Heart left ventricle (tissue), 16 donors: Measurements from ENCODE around the gene LCMT1. TPM values are rescaled to one million over a fixed set of nuclear protein-coding genes. Genes with fewer than 3 reads are reported as not detected.

Source experiments
- ATAC-seq, 4 donors: fragments of 200-7000 bp; cut with Tn5 transposase; one replicate each; pipeline ENCODE4 v1.9.1; 2020 to 2022; ENCODE audit warnings: moderate library complexity in 4 of 4, mild to moderate bottlenecking in 3 of 4, moderate number of reproducible peaks in 1 of 4
- DNase-seq, 5 donors: peaks; one replicate each; pipeline ENCODE4 v3.0.0-alpha.2; 2020
- H3K27ac ChIP-seq, 12 donors: fragments of 200-600 bp; sonication (generic) in 4 of 12; one replicate each; pipeline versions ENCODE4 v1.5.0 to v1.8.0; 2016 to 2022; ENCODE audit warnings: mild to moderate bottlenecking in 2 of 12
- H3K27me3 ChIP-seq, 9 donors: fragments of 200-600 bp; sonication (generic) in 2 of 9; one replicate each; pipeline versions ENCODE4 v1.5.1 to v1.8.0; 2016 to 2022; ENCODE audit warnings: mild to moderate bottlenecking in 3 of 9
- H3K36me3 ChIP-seq, 9 donors: fragments of 200-600 bp; sonication (generic) in 2 of 9; one replicate each; pipeline versions ENCODE4 v1.5.0 to v1.8.0; 2018 to 2022; ENCODE audit warnings: mild to moderate bottlenecking in 2 of 9
- H3K4me1 ChIP-seq, 12 donors: fragments of 200-600 bp; sonication (generic) in 4 of 12; one replicate each; pipeline versions ENCODE4 v1.5.0 to v1.8.0; 2016 to 2022; ENCODE audit warnings: mild to moderate bottlenecking in 3 of 12
- H3K4me3 ChIP-seq, 12 donors: fragments of 200-600 bp; sonication (generic) in 4 of 12; one replicate each; pipeline versions ENCODE4 v1.5.0 to v1.8.0; 2017 to 2022; ENCODE audit warnings: mild to moderate bottlenecking in 9 of 12, moderate library complexity in 4 of 12
- H3K9me3 ChIP-seq, 12 donors: fragments of 200-600 bp; sonication (generic) in 4 of 12; one replicate each; pipeline versions ENCODE4 v1.5.0 to v1.8.0; 2016 to 2022; ENCODE audit warnings: mild to moderate bottlenecking in 1 of 12
- POLR2A ChIP-seq, 2 donors: fragments of 450-650 bp; IDR thresholded peaks; one replicate each; pipeline ENCODE4 v1.6.1; 2017; ENCODE audit warnings: antibody characterized with exemption in 2 of 2, mild to moderate bottlenecking in 2 of 2, moderate library complexity in 2 of 2
- WGBS, 4 donors: extraction: QIAGEN DNeasy Blood & Tissue Kit in 2 of 4; methylation state at CpG; one replicate each; pipeline versions ENCODE4 v1.1.5 to v1.1.7; 2013 to 2018; 5-methylcytosine and 5-hydroxymethylcytosine counted together
- intact Hi-C, 10 donors: fragments of 100-400 bp; cut with DNase I; formaldehyde crosslinking; loops; one replicate each; pipeline versions ENCODE4 v1.11.1 to v1.14.2; 2022
- polyA plus RNA-seq, 2 donors: library from polyadenylated mRNA; stranded (reverse); fragments of 200-250 nt; gene quantifications; one replicate each; pipeline ENCODE4 v1.2.3, GENCODE V29; 2013
- total RNA-seq, 9 donors: library from RNA; depleted of rRNA in 2 of 9; stranded (reverse); fragments of >200 nt in 2 of 9; fragmentation: NEBNext Ultra II Directional in 3 of 9; extraction: Animal tissue kit (Norgen Biotek cat#: 25700) in 3 of 9; gene quantifications; one replicate each; pipeline versions ENCODE4 v1.1.0 to v1.2.4, GENCODE V29; 2016 to 2023
- TF ChIP-seq, protein P1 (sequence below), 12 donors: fragments of 200-600 bp; sonication (generic) in 4 of 12; IDR thresholded peaks; one replicate each; pipeline versions ENCODE4 v1.5.0 to v1.8.0; 2018 to 2022; ENCODE audit warnings: antibody characterized with exemption in 12 of 12, mild to moderate bottlenecking in 5 of 12
- donor health status: ischemic (EF 13 %, LVEDD 7.1; RV severe dilation, severe dysfunction).
- donor health status: healthy with polysubstance abuse.
- donor health status: DM: no; HTN: yes; CAD: no.
- donor health status: DM: no; HTN: no; CAD: no.
- donor health status: ischemic (EF 25% LVEDD 6.9; RV normal size, moderate dysfunction).
- donor health status: ischemic (EF 25% LVEDD 5.7; RV mildly dilated, moderate dysfunction).
- donor health status: healthy.
- donor health status: DM: yes; HTN: yes; CAD: no.
- donor health status: ischemic (EF 35%, LVEDD 5.7; RV mildly dilated, moderate dysfunction).
- donor health status: nonischemic (EF 11% LVEDD 7.7; RV severe dilation, severe dysfunction).
- donor health status: DM: yes; HTN: yes; CAD: no.
- donor health status: PGD.
- donor health status: ischemic (EF 29% LVEDD 5.4; RV normal size, mild dysfunction).
- donor health status: nonischemic (EF 23%, LVEDD 6.1; RV moderate dilation, normal function).

The LCMT1 gene
- total and polyA plus RNA-seq, 11 donors: 33.6 to 50.0 (median 39.6) TPM

DNA sequence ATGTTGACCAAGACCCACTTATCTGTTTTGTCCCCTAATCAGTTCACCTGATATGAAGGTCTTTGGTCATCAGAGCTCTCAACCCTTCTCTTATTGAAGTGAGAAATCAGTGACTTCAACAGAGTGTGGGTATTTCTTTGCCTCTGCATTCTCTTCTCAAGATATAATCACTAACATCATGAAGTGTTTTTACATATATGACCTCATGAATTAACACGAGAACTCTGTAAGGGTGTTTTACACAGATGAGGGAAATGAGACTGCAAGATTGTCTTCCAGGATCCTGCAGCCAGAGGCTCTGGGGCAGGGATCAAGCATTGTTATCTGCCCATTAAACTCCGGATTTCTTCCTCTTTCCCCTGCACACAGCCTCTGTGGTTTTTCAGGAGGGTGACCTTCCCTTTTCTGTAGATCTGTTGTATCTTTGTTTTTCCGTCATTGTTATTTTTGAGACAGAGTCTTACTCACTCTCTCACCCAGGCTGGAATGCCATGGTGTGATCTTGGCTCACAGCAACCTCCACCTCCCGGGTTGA is 22.7 kb downstream of the LCMT1 start:
- intact Hi-C loops: loop anchor here in 1 of 10 donors (10.0 kb wide), 1 partner anchor 91 kb away; no protein-coding TSS in a partner anchor
- no peak for ATAC-seq
- 84 to 89% (median 88%) methylated on average over 4 of the region's 4 CpGs for WGBS, 4 donors

DNA sequence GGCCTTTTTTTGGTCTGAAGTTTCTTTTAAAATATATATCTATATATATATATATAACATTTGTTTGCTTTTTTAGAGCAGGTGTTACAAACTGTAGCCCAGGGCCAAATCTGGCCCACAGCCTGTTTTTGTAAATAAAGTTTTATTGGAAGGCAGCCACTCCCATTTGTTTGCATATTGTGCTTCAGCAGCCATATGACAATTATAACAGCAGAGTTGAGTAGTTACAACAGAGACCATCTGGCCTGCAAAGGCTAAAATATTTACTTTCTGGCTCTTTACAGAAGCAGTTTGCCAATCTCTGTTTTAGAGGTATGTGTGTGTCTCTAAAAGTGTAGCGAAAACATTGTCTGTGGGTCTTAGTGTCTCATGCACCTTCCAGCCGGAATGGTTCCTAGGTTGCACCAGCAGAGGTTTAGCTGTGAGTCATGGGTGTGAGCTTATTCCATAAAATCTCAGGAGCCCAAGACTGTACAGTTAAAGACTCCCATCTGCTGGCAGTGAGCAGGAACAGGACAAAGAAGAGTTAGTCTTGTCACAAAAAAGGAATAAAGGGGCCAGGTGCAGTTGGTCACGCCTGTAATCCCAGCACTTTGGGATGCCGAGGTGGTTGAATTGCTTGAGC is 23.8 kb downstream of the LCMT1 start:
- intact Hi-C loops: loop anchor here in 1 of 10 donors (10.0 kb wide), 1 partner anchor 89 kb away; no protein-coding TSS in a partner anchor

More for the DNA sequence above, 22.7 kb downstream of the LCMT1 start:
- no peaks in the 10 kb centered on the region for H3K27me3 ChIP-seq
- DNase-seq: no peak
- TF ChIP-seq, protein P1, sequence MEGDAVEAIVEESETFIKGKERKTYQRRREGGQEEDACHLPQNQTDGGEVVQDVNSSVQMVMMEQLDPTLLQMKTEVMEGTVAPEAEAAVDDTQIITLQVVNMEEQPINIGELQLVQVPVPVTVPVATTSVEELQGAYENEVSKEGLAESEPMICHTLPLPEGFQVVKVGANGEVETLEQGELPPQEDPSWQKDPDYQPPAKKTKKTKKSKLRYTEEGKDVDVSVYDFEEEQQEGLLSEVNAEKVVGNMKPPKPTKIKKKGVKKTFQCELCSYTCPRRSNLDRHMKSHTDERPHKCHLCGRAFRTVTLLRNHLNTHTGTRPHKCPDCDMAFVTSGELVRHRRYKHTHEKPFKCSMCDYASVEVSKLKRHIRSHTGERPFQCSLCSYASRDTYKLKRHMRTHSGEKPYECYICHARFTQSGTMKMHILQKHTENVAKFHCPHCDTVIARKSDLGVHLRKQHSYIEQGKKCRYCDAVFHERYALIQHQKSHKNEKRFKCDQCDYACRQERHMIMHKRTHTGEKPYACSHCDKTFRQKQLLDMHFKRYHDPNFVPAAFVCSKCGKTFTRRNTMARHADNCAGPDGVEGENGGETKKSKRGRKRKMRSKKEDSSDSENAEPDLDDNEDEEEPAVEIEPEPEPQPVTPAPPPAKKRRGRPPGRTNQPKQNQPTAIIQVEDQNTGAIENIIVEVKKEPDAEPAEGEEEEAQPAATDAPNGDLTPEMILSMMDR (IDR thresholded peaks at IDR 0.05): no peak
- no peak for TF ChIP-seq POLR2A (IDR thresholded peaks at IDR 0.05)
- H3K4me1 ChIP-seq: no peaks in the 10 kb centered on the region
- peaks cover 0 to 100% (median 72%) of the 10 kb centered on the region in 9 donors for H3K36me3 ChIP-seq
- no peak overlapping the region for H3K4me3 ChIP-seq
- H3K27ac ChIP-seq: no peak overlapping the region
- no peaks in the 10 kb centered on the region for H3K9me3 ChIP-seq

DNA sequence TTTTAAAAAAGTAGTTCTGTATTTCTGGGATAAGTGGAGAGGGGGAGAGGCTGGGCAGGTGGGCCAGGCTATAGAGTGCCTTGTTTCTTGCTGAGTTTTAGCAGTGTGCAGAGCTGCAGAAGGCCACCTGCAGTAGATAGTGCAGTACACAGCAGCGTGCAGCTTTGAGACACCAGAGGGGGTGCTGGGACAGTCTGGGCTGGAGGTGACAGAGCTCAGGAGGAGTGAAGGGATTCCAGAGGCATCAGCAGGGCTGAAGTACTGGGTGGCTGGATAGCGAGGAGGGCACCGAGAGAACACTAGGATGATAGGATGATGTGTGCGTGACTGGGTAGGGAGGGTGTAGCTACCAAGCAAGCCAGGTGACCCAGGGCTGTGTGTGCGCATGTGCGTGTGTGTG is 26.6 kb downstream of the LCMT1 start:
- H3K27ac ChIP-seq: no peak overlapping the region
- peaks cover 0 to 5% (median 0%) of the 10 kb centered on the region in 12 donors for H3K4me1 ChIP-seq
- peaks cover 0 to 100% (median 88%) of the 10 kb centered on the region in 9 donors for H3K36me3 ChIP-seq
- 95 to 97% (median 96%) methylated on average over 6 of the region's 6 CpGs for WGBS, 4 donors
- H3K4me3 ChIP-seq: no peak overlapping the region
- no peaks in the 10 kb centered on the region for H3K27me3 ChIP-seq
- DNase-seq (no peak), ATAC-seq (peak in 1 of 4 donors; percentile 29)
- intact Hi-C loops: loop anchor here in 1 of 10 donors (10.0 kb wide), 1 partner anchor 87 kb away; no protein-coding TSS in a partner anchor
- H3K9me3 ChIP-seq: no peaks in the 10 kb centered on the region
- no peak for TF ChIP-seq POLR2A (IDR thresholded peaks at IDR 0.05)
- TF ChIP-seq, protein P1 (IDR thresholded peaks at IDR 0.05): no peak

More for the DNA sequence above, 23.8 kb downstream of the LCMT1 start:
- TF ChIP-seq, protein P1 (IDR thresholded peaks at IDR 0.05): no peak
- no peak for TF ChIP-seq POLR2A (IDR thresholded peaks at IDR 0.05)
- no peak for ATAC-seq
- H3K27ac ChIP-seq: no peak overlapping the region
- no peak for DNase-seq
- no peaks in the 10 kb centered on the region for H3K9me3 ChIP-seq
- no peak overlapping the region for H3K4me3 ChIP-seq
- 94 to 98% (median 97%) methylated on average over 4 of the region's 4 CpGs for WGBS, 4 donors
- H3K4me1 ChIP-seq: no peaks in the 10 kb centered on the region
- no peaks in the 10 kb centered on the region for H3K27me3 ChIP-seq
- H3K36me3 ChIP-seq: peaks cover 0 to 100% (median 75%) of the 10 kb centered on the region in 9 donors

DNA sequence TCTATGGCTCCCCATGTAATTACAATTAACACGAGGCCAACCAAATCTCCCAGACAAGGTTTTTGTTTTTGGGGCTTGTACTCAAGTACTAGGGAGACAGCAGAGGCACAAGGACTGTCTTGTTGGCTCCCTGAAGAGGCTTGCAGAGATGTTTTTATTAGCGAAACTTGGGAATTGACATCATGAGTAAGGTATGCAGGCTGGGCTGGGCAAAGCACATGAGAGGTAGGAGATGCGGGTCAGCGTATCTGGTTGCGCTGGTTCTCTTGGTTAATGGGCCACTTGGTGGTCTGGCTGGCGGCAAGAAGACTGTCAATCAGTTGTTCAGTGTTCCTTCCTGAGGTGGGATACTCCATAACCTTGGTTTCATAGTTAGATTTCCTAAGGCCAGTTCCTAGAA is 28.9 kb downstream of the LCMT1 start:
- H3K36me3 ChIP-seq: peaks cover 0 to 100% (median 85%) of the 10 kb centered on the region in 9 donors
- 76 to 92% (median 82%) methylated on average over 6 of the region's 6 CpGs for WGBS, 4 donors
- H3K27ac ChIP-seq: peak overlapping the region in 1 of 12 donors; percentile 66
- no peak overlapping the region for H3K4me3 ChIP-seq
- H3K27me3 ChIP-seq: no peaks in the 10 kb centered on the region
- H3K9me3 ChIP-seq: no peaks in the 10 kb centered on the region
- no peak for TF ChIP-seq POLR2A (IDR thresholded peaks at IDR 0.05)
- TF ChIP-seq, protein P1 (IDR thresholded peaks at IDR 0.05): no peak
- intact Hi-C loops: no loop called here
- H3K4me1 ChIP-seq: peaks cover 0 to 5% (median 0%) of the 10 kb centered on the region in 12 donors
- ATAC-seq (no peak), DNase-seq (no peak)
